Measurements from ENCODE around the gene XPNPEP1.

Gene XPNPEP1

GRCh38 chr10:109861081-109861480, 62.2 kb downstream of the XPNPEP1 start:
- no peak for DNase-seq (ENCODE audit: low spot score)

GRCh38 chr10:109859221-109859620, 64.1 kb downstream of the XPNPEP1 start:
- TF ChIP-seq CTCF (IDR thresholded peaks at IDR 0.05; ENCODE audit: extremely low read depth, missing control alignments) = no peak
- no peak for DNase-seq (ENCODE audit: low spot score)

More at GRCh38 chr10:109861081-109861480, 62.2 kb downstream of the XPNPEP1 start:
- TF ChIP-seq CTCF (IDR thresholded peaks at IDR 0.05; ENCODE audit: extremely low read depth, missing control alignments) = no peak

GRCh38 chr10:109855746-109856145, 67.6 kb downstream of the XPNPEP1 start:
- TF ChIP-seq CTCF (IDR thresholded peaks at IDR 0.05; ENCODE audit: extremely low read depth, missing control alignments) = no peak
- no peak for DNase-seq (ENCODE audit: low spot score)

- no peak for DNase-seq (ENCODE audit: low spot score)
- TF ChIP-seq CTCF (IDR thresholded peaks at IDR 0.05; ENCODE audit: extremely low read depth, missing control alignments) = no peak
Measured at GRCh38 chr10:109853921-109854320, 69.4 kb downstream of the XPNPEP1 start.

- peak; percentile 98 for TF ChIP-seq CTCF (IDR thresholded peaks at IDR 0.05; ENCODE audit: extremely low read depth, missing control alignments)
- peak; percentile 73 for DNase-seq (ENCODE audit: low spot score)
Measured at GRCh38 chr10:109852475-109853037, 70.8 kb downstream of the XPNPEP1 start.

- TF ChIP-seq CTCF (IDR thresholded peaks at IDR 0.05; ENCODE audit: extremely low read depth, missing control alignments) = no peak
- no peak for DNase-seq (ENCODE audit: low spot score)
Measured at GRCh38 chr10:109851616-109852474, 71.5 kb downstream of the XPNPEP1 start.

- no peak for TF ChIP-seq CTCF (IDR thresholded peaks at IDR 0.05; ENCODE audit: extremely low read depth, missing control alignments)
- no peak for DNase-seq (ENCODE audit: low spot score)
Measured at GRCh38 chr10:109846832-109847231, 76.5 kb downstream of the XPNPEP1 start.
